ENCODE measurements around the gene HNRNPLL. TPM values are rescaled to one million over a fixed set of nuclear protein-coding genes. Genes with fewer than 3 reads are reported as not detected.
"Not testable (repeated sequence)": the region's sequence is repeated elsewhere in the genome, so short reads cannot be mapped to it uniquely, and the experiment has no call there.

Gene HNRNPLL
- total RNA-seq, 2 experiments from 2014 or later: 44.9 to 46.5 TPM

GRCh38 chr2:38613126-38613848, 10.6 kb upstream of the HNRNPLL start:
- Histone ChIP-seq H3K4me3 (ENCODE audit: low read length) (no peak overlapping the region), H3K36me3 (ENCODE audit: insufficient read depth, low read length) (no peaks in the 10 kb centered on the region), H3K9me3 (ENCODE audit: control insufficient read depth in 1 of 2, insufficient read depth in 1 of 2, low read length in 2 of 2) (no peaks in the 10 kb centered on the region), H3K4me1 (ENCODE audit: insufficient read depth, low read length) (peaks cover 8% of the 10 kb centered on the region), H3K27ac (ENCODE audit: low read depth in 1 of 2, low read length in 2 of 2) (no peak overlapping the region), H3K27me3 (ENCODE audit: control insufficient read depth in 1 of 2, insufficient read depth in 2 of 2, low read length in 2 of 2) (no peaks in the 10 kb centered on the region)
- intact Hi-C loops (cut with DNase I, micrococcal nuclease): no loop called here
- H3K36me3 Mint-ChIP-seq (ENCODE audit: low read depth): no peaks in the 10 kb centered on the region
- DNase-seq (peak in 1 of 14 experiments; percentile 41), ATAC-seq (ENCODE audit: poor library complexity) (no peak)
- H3K27ac Mint-ChIP-seq: no peak overlapping the region
- no peak overlapping the region for H3K4me3 Mint-ChIP-seq
- ChIA-PET CTCF (interaction anchor here (1.2 to 1.8 kb wide), 2 partner anchors 10 to 31 kb away, joined by 5 to 6 read pairs; no protein-coding TSS in a partner anchor), POLR2A (no interaction called here)
- TF ChIP-seq CTCF (IDR thresholded peaks at IDR 0.05): no peak
- H3K9me3 Mint-ChIP-seq: no peaks in the 10 kb centered on the region
- H3K27me3 Mint-ChIP-seq: no peaks in the 10 kb centered on the region
- peaks cover 18% of the 10 kb centered on the region for H3K4me1 Mint-ChIP-seq (ENCODE audit: low read depth)

- H3K4me3 ChIP-seq (ENCODE audit: low read length): no peak overlapping the region
- H3K27me3 ChIP-seq (ENCODE audit: control insufficient read depth in 1 of 2, insufficient read depth in 2 of 2, low read length in 2 of 2): no peaks in the 10 kb centered on the region
- intact Hi-C loops (cut with DNase I, micrococcal nuclease): no loop called here
- no peak for TF ChIP-seq CTCF (IDR thresholded peaks at IDR 0.05)
- POLR2A ChIA-PET: interaction anchor here (0.8 to 1.7 kb wide), 3 partner anchors 8 to 140 kb away, joined by 3 to 5 read pairs (median 4); partner anchors contain the start of genes HNRNPLL and SRSF7
- no peaks in the 10 kb centered on the region for H3K9me3 ChIP-seq (ENCODE audit: control insufficient read depth in 1 of 2, insufficient read depth in 1 of 2, low read length in 2 of 2)
- CTCF ChIA-PET: interaction anchor here (0.6 to 1.8 kb wide), 7 partner anchors 8 to 1011 kb away, joined by 3 to 6 read pairs (median 3); no protein-coding TSS in a partner anchor
- H3K27ac ChIP-seq (ENCODE audit: low read depth in 1 of 2, low read length in 2 of 2): no peak overlapping the region
- Mint-ChIP-seq H3K27me3 (no peaks in the 10 kb centered on the region), H3K4me1 (ENCODE audit: low read depth) (peaks cover 24% of the 10 kb centered on the region), H3K27ac (no peak overlapping the region), H3K4me3 (no peak overlapping the region), H3K36me3 (ENCODE audit: low read depth) (no peaks in the 10 kb centered on the region), H3K9me3 (no peaks in the 10 kb centered on the region)
- DNase-seq (peak in 3 of 14 experiments; percentile 28 to 63 (median 55)), ATAC-seq (ENCODE audit: poor library complexity) (no peak)
- H3K36me3 ChIP-seq (ENCODE audit: insufficient read depth, low read length): no peaks in the 10 kb centered on the region
- H3K4me1 ChIP-seq (ENCODE audit: insufficient read depth, low read length): peaks cover 17% of the 10 kb centered on the region
Measured at GRCh38 chr2:38610851-38611801, 8.4 kb upstream of the HNRNPLL start.

GRCh38 chr2:38609246-38609645, 6.5 kb upstream of the HNRNPLL start:
- H3K27ac ChIP-seq (ENCODE audit: low read depth in 1 of 2, low read length in 2 of 2); H3K9me3 ChIP-seq (ENCODE audit: control insufficient read depth in 1 of 2, insufficient read depth in 1 of 2, low read length in 2 of 2); H3K4me3 ChIP-seq (ENCODE audit: low read length); H3K36me3 ChIP-seq (ENCODE audit: insufficient read depth, low read length); H3K27ac Mint-ChIP-seq; H3K27me3 Mint-ChIP-seq; H3K4me3 Mint-ChIP-seq; intact Hi-C loops (cut with DNase I, micrococcal nuclease); H3K36me3 Mint-ChIP-seq (ENCODE audit: low read depth); DNase-seq; H3K9me3 Mint-ChIP-seq; ATAC-seq (ENCODE audit: poor library complexity); H3K27me3 ChIP-seq (ENCODE audit: control insufficient read depth in 1 of 2, insufficient read depth in 2 of 2, low read length in 2 of 2): not testable (repeated sequence)
- ChIA-PET POLR2A (interaction anchor here (1.8 kb wide), 1 partner anchor 142 kb away, joined by 8 read pairs; the partner anchor contains the start of gene SRSF7), CTCF (interaction anchor here (1.4 kb wide), 1 partner anchor 8 kb away, joined by 3 read pairs; no protein-coding TSS in a partner anchor)
- peaks cover 24% of the 10 kb centered on the region for H3K4me1 Mint-ChIP-seq (ENCODE audit: low read depth)
- H3K4me1 ChIP-seq (ENCODE audit: insufficient read depth, low read length): peaks cover 21% of the 10 kb centered on the region
